ENCODE results near the gene MAST4.
"Not testable (repeated sequence)": the region's sequence is repeated elsewhere in the genome, so short reads cannot be mapped to it uniquely, and the experiment has no call there.

MAST4 gene

DNA sequence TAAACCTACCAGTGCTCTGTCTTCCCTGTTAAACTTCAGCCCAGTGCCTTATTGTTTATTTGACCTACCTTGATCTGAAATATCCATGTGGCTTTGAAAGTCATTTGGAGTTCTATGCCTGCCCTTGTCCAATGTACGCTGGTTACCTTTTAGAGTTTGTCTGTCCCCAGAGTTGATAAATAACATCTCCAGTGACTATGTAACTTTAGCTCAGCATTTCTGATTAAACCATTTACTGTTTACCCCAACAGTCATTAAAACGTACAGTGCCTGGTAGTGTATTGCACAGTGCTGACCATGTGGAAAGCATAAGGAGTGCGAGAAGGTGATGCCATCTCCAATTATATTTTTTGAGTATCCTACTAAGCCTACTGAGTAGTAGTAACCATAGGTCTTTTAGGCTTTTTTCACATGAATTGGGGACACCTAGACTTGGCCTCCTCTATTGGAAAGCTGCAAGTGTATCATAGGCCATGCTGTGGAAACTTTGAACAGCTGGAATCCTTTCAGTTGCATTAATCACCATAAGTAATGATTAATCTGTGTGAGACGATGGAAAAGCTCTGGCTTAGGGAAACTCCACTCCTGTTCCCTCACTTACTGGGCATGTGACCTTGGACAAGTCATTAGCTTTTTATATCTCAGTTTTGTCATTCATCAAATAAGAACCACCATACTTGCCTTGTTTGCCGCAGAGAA lies 93.5 kb downstream of the MAST4 start:
- no peak overlapping the region for H3K4me3 ChIP-seq (replicated peaks; ENCODE audit: insufficient read depth, low read length)
- H3K27ac ChIP-seq (replicated peaks) = no peak overlapping the region
- no peaks in the 10 kb centered on the region for H3K27me3 ChIP-seq (ENCODE audit: insufficient read depth, poor library complexity, severe bottlenecking)
- no peak for DNase-seq (ENCODE audit: low read depth in 1 of 2, low spot score in 1 of 2)
- TF ChIP-seq POLR2AphosphoS5 (IDR thresholded peaks at IDR 0.05; ENCODE audit: low read depth) (no peak), GABPA (IDR thresholded peaks at IDR 0.05; ENCODE audit: low read depth) (no peak), REST (IDR thresholded peaks at IDR 0.05; ENCODE audit: insufficient replicate concordance, low read depth) (no peak), SPI1 (IDR thresholded peaks at IDR 0.05; ENCODE audit: borderline replicate concordance, low read depth) (no peak)
- TF ChIP-seq, protein P1, sequence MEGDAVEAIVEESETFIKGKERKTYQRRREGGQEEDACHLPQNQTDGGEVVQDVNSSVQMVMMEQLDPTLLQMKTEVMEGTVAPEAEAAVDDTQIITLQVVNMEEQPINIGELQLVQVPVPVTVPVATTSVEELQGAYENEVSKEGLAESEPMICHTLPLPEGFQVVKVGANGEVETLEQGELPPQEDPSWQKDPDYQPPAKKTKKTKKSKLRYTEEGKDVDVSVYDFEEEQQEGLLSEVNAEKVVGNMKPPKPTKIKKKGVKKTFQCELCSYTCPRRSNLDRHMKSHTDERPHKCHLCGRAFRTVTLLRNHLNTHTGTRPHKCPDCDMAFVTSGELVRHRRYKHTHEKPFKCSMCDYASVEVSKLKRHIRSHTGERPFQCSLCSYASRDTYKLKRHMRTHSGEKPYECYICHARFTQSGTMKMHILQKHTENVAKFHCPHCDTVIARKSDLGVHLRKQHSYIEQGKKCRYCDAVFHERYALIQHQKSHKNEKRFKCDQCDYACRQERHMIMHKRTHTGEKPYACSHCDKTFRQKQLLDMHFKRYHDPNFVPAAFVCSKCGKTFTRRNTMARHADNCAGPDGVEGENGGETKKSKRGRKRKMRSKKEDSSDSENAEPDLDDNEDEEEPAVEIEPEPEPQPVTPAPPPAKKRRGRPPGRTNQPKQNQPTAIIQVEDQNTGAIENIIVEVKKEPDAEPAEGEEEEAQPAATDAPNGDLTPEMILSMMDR (IDR thresholded peaks at IDR 0.05; ENCODE audit: insufficient read depth, low read length) = no peak

- TF ChIP-seq GABPA (IDR thresholded peaks at IDR 0.05; ENCODE audit: low read depth) (no peak), POLR2AphosphoS5 (IDR thresholded peaks at IDR 0.05; ENCODE audit: low read depth) (no peak), SPI1 (IDR thresholded peaks at IDR 0.05; ENCODE audit: borderline replicate concordance, low read depth) (no peak), REST (IDR thresholded peaks at IDR 0.05; ENCODE audit: insufficient replicate concordance, low read depth) (no peak)
- TF ChIP-seq, protein P1 (IDR thresholded peaks at IDR 0.05; ENCODE audit: insufficient read depth, low read length) = no peak
- no peak for DNase-seq (ENCODE audit: low read depth in 1 of 2, low spot score in 1 of 2)
- H3K27ac ChIP-seq (replicated peaks) = no peak overlapping the region
Measured at GRCh38 chr5:66694036-66694435, 97.8 kb downstream of the MAST4 start.

GRCh38 chr5:66695840-66696239 lies 99.6 kb downstream of the MAST4 start:
- not testable (repeated sequence) for H3K27me3 ChIP-seq (ENCODE audit: insufficient read depth, poor library complexity, severe bottlenecking); DNase-seq (ENCODE audit: low read depth in 1 of 2, low spot score in 1 of 2); H3K27ac ChIP-seq (replicated peaks); H3K4me3 ChIP-seq (replicated peaks; ENCODE audit: insufficient read depth, low read length)

More at GRCh38 chr5:66694036-66694435, 97.8 kb downstream of the MAST4 start:
- Histone ChIP-seq H3K4me3 (replicated peaks; ENCODE audit: insufficient read depth, low read length) (no peak overlapping the region), H3K27me3 (ENCODE audit: insufficient read depth, poor library complexity, severe bottlenecking) (no peaks in the 10 kb centered on the region)

DNA sequence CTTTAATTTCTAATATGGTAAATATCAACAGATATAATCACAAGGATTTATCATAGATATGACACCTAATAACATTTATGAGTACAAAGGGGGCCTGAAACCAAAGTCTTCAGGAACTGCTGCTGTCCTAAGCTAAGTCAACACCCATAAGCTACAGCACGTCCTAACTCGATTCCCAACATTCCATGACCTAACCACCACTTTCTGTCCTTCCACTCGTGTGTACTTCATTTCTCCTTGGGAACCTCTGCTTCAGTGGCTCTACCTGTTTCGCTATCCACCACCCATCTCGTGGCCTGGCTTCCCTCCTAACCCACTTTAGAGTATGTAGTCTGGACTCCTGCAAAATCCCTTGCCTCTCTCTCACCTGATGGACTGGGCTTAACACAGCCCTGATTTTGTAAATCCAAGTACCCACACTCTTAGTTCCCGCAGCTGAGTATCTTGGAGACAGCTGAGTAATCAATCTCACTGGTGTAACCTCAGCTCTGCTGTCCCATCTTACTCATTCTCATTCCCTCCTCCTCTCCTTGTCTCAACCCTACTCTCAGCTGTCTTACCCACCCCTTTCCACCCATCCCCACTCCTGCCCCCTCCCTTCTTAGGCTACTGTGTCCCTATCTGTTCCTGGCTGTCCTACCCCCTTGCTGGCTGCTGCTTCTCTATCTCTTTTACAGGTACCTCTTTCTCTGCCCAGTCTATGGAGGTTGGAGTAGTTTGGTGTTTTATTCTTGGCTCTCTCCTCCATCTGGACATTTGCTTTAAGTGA lies 101.8 kb downstream of the MAST4 start:
- H3K27me3 ChIP-seq (ENCODE audit: insufficient read depth, poor library complexity, severe bottlenecking) = no peaks in the 10 kb centered on the region
- DNase-seq (ENCODE audit: low read depth in 1 of 2, low spot score in 1 of 2) = no peak
- H3K4me3 ChIP-seq (replicated peaks; ENCODE audit: insufficient read depth, low read length) = no peak overlapping the region
- no peak overlapping the region for H3K27ac ChIP-seq (replicated peaks)
- TF ChIP-seq SPI1 (IDR thresholded peaks at IDR 0.05; ENCODE audit: borderline replicate concordance, low read depth) (no peak), POLR2AphosphoS5 (IDR thresholded peaks at IDR 0.05; ENCODE audit: low read depth) (no peak), GABPA (IDR thresholded peaks at IDR 0.05; ENCODE audit: low read depth) (no peak), REST (IDR thresholded peaks at IDR 0.05; ENCODE audit: insufficient replicate concordance, low read depth) (no peak)
- TF ChIP-seq, protein P1 (IDR thresholded peaks at IDR 0.05; ENCODE audit: insufficient read depth, low read length) = no peak
